HG02642 (cell line): ENCODE results near the gene ST3GAL4.

Experiments
- ATAC-seq: cut with Tn5 transposase; IDR thresholded peaks from one replicate; pipeline ENCODE4 v1.9.1; 2021; ENCODE audit warnings: mild to moderate bottlenecking; ENCODE audit not compliant: unreplicated experiment, poor library complexity

The ST3GAL4 gene

DNA sequence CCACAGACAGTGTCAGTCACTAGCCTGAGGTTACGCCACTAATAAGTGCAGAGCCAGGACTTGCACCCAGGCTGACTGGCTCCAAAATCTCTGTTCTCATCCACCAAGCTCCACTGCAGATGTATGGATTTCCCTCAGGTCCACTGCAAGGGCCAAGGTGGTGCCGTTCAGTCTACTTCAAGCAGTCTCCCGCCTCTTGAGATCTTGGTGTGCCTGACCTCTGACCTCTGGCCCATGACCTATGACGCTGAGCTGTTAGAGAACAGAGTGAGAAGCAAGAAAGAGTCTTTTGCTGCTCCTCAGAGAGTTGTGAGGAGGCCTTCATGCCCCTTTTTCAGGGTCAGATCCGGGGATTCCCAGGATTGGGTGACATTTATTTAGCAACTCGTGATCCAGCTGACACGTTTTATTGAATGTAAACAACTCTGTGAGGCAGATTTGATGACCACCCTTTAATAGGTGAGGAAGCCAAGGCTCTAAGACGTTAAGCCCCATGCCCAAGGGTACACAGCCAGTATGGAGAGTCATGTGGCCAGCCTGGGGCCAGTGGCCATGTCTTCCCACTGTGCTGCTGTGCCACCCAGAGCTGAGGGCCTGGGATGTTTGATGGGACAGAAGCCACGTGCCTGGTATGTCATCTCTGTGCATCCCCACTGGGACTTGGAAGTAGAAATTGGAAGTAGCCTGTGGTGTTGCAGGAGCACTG is 26.4 kb upstream of the ST3GAL4 start:
- no peak for ATAC-seq

DNA sequence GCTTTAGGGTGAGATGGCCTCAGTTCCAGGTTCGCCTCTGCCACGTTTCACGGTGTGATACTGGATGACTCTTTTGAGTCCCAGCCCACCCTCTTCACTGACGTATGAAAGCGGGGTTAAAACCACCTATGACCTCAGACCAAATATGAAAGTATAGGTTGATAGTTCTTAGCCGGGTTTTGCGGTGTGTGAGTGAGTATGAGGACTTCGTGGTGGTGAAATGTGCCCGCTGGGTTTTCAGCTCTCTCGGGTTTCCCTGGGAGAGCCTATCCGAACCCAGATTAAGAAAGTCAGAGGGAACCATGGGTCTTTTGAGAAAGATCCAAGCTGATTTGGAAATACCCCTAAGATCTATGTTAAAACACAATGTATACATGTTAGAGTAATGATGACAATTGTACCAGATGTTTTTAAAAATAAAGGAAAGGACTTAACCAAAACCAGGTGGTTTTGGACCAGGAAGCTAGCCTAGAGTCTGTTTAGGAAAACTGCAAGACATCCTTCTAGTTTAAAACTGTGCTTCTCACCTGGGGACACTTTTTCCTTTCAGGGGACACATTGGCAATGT is 25.8 kb upstream of the ST3GAL4 start:
- no peak for ATAC-seq

DNA sequence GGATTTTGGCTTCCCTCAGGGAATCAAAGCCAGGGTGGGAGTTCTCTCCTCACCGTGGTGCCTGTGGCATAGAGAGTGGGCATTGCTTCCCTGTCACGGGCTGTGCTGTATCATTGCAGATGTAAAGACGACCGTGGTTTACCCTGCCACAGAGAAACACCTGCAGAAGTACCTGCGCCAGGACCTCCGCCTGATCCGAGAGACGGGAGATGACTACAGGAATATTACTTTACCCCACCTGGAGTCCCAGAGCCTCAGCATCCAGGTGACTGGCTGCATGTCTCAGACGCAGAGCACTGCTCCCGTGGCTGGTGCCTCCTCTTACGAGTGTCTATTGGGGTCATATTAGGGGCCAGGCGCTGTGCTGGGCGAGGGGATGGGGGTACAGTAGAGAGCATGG is 24.2 kb upstream of the ST3GAL4 start:
- no peak for ATAC-seq

DNA sequence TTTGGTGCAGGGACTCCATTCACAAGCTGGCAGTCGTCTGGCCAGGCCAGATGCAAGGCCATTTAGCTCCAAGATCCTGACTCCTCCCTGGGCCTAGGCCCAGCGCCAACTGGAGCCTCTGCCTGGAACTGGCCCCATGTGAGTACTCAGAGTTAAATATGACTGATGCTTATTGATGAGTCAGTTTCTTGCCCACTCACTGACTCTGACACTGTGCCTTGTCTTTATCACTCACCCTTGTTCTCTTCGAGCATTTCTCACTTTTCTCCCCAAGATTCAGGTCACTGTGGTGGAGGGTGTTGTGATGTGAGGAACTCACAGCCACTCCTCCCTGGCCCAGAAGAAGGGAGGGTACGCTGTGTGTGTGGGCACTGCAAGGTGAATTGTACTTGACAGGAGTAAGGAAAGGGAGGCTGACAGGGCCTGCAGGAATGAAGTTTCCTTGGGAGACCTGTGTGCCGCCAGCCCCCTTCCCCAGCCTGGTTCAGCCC is 23.2 kb upstream of the ST3GAL4 start:
- ATAC-seq, result no peak

DNA sequence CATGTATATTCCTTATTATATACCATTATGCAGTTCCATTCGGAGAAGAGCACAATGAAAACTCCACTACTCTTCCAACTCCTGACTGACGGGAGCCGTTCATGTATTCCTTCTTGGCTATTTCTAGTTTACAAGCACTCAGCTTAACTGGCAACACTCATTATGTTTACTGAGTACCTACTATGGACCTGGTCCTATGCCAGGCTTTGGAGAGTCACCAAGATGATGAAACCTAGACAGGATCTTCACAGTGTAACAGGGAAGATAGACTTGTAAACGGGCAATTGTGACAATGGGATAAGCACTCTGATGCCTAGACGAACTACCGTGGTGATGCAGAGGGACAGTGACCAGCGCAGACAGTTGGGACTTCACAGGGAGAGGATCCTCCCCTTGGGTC is 22.3 kb upstream of the ST3GAL4 start:
- no peak for ATAC-seq

DNA sequence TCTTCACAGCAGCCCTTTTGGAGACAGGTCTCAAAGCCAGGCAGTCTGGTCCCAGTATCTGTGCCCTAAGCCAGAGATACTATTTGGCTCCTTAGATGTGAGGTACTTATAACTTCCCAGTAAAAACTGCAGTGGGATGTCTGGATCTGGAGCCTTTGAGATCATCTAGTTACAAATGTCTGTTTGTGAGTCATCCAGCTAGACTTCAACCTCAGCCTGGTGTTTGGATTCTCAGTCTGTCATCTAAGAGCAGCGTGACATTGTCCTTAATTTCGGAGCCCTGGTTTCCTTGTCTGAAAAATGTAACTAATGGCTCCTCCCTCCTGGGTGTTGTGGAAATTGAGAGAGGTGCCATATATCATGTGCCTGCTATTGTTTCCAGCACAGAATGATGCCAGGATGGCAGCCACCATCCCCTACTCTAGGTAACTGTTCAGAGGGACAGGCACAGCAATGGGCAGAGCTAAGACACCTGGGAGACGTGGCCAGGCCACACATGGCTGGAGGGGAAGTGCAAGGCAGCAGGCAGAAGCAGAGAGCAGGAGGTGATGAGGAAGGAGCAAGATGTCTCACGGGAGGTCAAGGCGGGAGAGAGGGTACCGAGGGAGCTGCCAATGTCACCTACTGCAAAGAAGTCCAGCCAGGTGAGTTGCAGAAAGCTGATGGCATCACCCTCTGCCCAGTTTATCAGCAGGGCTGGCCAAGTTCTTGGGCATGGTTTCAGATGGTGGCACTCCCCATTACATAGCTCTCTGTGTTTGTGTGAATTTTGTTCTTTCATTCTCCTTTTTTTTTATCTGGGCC is 20.6 kb upstream of the ST3GAL4 start:
- no peak for ATAC-seq

DNA sequence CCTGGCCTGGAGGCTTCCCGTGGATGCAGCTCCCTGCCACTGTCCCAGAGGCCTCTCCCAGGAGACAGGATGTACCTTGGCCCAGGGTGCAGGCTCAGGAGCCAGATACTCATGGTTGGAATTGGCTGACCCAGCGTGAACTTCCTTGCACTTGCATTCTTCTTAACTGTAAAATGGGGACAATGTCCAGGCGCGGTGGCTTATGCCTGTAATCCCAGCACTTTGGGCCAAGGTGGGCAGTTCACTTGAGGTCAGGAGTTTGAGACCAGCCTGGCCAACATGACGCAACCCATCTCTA is 20.1 kb upstream of the ST3GAL4 start:
- no peak for ATAC-seq

DNA sequence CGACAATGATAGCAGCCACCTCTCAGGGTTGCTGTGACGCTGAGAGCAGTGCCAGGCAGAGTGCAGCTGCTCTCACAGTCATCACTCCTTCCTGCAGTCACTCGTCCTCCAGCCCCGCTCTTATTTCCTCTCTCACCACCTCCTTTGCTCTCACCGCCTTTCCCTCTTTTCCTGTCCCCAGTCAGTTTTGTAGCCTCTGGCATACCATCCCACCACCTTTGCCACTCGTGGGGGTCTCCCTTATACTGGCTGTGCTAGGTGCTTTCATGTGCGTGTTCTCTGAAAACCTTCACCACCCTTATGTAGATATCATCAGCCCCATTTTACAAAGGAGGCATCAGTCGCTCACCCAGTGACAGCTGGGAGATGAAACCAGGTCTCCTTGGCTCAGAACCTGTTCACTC is 19.3 kb upstream of the ST3GAL4 start:
- ATAC-seq, result no peak

DNA sequence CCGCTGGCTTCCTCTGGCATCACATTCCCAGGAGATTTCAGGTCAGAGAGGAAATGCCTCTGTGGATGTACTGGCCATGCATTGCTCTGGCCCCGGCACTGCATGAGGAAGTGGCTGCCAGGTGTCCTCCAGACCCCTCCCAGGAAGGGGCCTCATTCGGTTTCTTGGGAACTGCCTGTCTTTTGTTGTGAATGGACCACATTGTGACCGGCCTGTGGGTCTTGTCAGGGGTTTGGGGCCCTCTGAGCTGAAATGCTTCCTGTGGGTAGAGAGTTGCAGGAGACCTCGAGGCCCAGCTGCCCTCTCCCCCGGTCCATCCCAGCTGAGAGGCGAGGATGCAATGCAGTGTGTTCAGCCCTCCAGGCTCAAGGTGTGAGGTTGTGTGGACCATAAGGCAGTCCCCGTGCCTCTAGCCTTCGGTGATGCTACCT is 18.8 kb upstream of the ST3GAL4 start:
- no peak for ATAC-seq

DNA sequence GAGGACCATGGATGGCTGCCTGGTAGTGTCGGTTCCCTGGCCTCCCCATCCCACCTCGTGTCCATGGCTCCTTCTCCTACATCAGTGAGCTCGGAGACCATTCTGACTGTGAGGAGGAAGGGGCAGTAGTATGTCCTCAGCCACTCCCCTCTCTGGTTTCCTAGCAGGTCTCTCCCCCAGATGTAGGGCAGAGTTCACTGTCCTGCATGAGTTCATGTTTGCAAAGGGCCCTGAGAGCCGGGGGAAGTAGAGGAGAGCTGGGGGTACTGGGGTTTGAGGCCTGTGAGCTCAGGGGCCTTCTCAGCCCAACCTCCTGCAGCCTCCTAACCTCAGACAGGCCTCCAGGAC is 18.4 kb upstream of the ST3GAL4 start:
- no peak for ATAC-seq

DNA sequence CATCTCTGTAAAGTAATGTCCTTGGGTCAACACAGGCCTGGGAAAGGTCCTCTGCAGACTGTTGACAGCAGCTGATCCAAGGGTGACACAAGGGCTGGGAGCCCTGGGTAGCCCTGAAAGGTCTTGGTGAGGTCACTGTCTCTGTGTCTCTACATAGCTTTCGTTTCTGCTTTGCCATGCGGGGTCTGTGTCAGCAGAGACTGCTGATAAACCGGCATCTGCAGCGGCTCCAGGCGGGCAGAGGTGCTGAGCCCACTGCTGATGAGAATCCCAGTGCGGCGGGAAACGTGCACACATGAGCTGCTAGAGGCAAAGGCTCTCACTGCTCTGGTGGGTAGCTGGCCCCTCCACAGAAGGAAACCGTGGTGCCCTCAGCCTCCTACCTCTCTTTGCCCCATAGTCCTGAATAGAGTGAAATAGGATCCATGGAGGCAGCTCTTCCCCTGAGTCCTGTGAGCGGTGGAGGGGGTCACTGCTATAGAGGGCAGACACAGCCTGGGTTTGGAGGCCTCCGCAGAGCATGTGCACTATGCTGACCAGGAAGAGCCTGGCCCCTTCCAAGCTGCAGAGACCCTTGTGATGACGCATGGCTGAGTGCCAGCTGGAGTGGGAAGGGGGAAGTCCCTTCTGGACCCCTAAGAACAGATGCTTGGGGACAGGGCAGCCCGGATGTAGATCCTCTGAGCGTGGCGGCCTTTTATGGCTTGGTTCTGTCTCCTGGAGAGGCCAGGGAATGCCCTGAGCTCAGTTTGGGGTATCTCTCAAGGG is 17.8 kb upstream of the ST3GAL4 start:
- ATAC-seq, result no peak

DNA sequence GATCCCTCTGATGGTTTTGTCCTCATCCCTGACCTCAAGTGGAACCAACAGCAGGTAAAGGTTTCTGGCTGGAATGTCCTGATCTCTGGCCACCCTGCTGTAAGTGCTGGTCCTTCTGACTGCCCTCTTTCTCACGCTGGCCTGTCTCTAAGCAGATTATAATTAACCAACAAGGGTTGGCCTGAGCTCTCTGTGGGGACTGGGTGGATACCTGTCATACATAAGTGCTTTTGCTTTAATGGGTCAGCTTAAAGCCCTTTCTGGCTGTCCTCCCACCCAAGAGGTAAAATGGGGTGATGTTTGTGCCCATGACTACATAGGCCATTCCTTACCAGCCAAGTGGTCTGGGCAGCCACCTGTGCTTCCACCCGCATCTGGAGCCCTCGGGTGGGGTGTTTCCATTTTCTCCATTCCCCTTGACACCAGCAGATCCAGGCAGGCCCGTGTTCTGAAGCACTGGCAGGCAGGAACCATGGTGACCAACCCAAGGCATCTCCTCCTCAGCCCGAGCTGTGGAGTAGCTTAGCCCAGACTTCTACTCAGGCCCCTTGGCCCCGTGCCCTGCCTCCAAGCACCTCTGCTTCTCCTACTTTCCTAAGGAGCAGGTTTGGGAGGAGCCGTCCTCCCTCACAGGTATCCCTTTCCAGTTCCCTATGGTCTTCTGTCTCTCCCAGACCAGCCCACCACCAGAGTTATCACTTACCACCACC is 17.0 kb upstream of the ST3GAL4 start:
- ATAC-seq, result no peak

DNA sequence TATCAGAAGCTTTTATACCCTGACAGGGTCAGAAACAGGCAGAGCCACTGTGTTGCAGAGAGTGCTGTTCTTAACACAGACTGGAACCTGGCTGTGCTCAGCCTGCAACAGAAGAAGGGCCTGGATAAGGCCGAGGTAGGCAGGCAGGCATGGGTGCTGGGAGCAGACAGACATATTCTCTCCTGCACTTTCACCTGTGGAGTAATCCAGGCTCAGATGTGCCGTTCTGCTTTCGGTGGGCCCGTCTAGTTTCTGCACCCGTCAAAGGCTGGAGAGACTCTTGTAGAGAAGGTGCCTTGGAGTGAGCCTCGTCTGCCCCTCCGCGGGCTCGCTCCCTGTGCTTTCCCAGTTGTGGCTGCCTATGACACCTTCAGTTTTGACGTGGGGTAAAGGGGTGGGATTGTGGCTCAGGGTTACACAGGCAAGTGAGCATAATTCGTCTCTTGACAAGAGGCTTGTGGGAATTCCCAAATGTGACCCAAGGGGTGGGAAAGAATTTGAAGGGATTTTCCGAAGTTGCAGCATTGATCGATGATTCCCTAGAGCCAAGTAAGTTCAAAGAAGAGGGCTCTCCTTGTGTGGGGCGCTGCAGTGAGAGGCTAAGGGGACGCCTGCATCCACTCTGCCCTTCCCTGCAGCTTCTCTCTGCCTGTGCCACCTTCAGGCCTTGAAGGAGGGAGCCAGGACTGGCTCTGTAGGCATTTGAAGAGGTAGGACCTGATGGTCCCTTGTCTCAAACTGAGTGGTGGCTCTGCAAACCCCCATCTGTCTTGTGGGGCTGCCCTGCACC is 16.2 kb upstream of the ST3GAL4 start:
- ATAC-seq, result no peak

DNA sequence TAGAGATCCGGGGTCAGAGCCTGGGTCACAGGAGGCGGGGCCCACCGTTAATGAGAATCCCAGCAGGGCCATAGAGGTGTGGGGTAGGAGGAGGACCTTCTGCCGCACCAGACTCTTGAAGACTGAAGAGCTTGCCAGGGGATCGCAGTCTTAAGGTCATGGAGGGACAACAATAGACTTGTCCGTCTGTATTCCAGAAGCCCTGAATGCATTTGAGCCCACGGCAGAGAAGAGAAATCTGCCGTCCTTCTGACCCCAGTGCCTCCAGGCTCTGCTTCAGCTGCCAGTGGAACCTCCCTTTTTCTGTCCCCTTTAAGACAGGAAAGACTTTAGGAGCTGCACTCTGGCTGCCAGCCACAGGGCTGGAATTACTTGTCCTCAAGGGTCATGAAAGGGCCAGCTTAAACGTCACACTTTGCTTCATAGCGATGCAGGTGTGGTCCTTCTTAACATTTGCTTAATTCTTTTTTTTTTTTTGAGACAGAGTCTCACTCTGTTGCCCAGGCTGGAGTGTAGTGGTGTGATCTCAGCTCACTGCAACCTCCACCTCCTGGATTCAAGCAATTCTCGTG is 15.5 kb upstream of the ST3GAL4 start:
- no peak for ATAC-seq

DNA sequence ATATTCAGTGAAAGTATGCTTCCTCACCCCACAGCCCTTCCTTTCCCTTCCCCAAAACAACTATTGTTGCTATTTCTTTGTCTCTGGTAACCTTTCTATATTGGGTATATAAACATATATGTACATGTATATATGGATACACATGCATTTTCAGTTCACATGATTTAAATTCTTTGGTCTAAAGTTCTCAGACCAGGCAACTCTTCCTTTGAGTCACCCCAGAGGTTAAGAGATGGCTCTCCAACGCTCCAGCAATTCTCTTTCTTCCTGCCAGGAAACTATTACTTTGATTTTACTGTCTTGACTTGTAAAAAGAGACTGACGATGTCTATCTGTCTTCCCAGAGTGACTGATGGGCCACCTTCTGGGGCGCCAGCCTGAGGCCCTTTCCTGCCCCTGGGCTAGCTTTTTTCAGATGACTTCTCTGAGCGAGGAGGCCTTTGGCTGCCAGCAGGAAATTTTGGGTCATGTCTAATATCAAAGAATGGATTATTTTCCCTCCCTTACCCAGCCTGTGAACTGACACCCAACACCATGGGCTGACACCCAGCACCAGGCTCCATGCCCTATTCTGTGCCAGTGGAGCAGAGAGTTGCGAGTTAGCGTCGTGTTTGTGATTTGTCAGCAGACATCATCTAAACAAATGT is 14.4 kb upstream of the ST3GAL4 start:
- ATAC-seq, result no peak

DNA sequence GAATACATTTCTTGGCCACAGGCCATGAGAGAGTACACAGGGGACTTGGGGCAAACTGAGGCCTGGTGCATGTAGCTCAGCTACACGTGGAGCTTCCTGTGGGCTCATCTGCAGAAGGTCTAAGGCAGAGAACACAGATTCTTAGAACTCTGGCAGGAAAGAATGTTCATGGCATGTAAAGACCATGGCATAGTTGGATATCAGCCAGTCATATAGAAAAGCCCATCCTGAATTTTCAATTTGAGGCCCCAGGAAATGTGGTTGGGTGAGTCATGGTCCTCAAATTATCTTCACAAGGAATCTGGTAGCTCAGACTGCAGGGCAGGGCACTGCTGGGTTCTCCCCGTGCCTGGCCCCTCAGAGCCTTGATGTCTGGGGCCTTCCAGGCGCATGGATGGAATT is 13.7 kb upstream of the ST3GAL4 start:
- no peak for ATAC-seq

DNA sequence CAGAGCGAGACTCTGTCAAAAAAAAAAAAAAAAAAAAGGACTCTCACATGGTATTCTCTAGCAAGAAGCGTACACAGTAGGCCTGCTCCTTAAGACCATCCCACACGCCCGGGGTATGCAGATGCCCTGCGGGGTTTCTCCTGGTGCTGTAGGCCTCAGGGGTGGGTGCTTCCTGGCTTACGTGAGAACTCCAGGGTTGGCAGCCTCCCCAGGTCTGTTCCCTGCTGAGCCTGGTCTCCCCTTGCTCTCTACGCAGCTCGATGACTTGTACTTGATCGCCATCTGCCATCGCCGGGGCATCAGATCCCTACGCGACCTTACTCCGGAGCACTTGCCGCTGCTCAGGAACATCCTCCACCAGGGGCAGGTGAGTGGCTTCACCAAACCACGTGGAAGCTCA is 12.4 kb upstream of the ST3GAL4 start:
- ATAC-seq, result no peak

DNA sequence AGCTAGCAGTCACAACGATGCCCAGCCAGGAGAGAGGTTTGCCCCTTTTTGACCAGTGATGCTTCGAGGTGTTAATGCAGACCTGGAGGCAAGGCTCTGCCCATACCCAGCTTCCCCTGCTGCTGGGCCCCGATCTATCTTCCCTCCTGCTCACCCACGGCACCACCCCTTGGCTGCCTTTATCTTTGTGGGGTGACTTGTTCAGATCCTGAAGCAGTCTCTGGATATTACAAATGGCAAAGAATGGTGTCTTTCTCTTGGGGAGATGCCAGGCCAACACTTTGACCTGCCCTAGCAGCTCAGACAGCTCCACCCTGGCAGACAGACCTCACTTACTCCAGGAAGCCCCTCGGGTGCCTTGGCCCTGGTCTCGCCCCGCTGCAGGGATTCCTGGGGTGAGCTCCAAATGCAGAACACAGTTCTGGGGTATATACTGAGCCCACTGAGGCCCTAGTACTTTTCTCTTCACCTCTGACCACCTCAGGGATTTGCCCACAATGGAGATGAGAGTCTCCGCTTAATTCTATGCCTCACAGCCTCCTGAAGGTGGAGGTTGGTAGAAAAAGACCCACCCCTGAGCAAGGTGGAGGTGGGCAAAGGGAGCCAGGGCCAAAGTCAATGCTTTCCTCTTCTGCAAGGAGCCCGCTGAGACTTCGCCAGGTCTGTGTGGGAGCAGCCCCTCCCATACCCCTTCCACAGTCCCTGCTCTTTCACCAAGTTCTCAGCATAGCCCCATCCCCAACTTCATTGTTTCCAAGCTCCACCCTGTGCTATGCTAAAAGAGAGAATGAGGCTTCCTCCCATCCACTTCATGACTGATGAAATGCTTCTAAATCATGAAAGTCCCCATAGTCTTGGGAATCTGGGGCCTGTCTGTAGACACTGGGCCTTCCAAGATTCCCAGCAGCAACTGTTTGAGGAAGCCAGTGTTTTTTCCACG is 11.1 kb upstream of the ST3GAL4 start:
- no peak for ATAC-seq
